GM19239 (cell line): ENCODE results near the gene RGS4.

Experiments used
- DNase-seq: peaks from one replicate; pipeline ENCODE4 v3.0.0; 2011; ENCODE audit warnings: low spot score; ENCODE audit not compliant: insufficient read length
- FAIRE-seq: peaks from 2 replicates; lab custom pipeline; 2011; peaks lifted over from hg19 to GRCh38; lab: Jason Lieb, UNC

Gene RGS4

DNA sequence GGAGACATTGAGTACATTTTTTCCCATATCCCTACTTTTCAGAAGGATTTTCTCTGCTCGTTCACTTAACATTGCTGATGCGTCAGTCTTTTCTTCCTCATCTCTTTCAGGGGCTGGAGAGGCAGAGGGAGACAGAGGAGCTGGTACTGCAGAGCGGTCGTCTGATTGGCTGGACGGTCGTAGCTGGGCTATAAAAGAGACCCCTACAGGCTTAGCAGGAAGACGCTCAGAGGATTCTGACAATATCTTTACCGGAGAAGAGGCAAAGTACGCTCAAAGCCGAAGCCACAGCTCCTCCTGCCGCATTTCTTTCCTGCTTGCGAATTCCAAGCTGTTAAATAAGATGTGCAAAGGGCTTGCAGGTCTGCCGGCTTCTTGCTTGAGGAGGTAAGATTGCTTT is at the start of gene RGS4:
Gene RGS4 (plus strand): TSS at position 220 of the 400 bp plus-strand sequence. CDS start 124 bp downstream, at position 344.
- FAIRE-seq = no peak
- no peak for DNase-seq

DNA sequence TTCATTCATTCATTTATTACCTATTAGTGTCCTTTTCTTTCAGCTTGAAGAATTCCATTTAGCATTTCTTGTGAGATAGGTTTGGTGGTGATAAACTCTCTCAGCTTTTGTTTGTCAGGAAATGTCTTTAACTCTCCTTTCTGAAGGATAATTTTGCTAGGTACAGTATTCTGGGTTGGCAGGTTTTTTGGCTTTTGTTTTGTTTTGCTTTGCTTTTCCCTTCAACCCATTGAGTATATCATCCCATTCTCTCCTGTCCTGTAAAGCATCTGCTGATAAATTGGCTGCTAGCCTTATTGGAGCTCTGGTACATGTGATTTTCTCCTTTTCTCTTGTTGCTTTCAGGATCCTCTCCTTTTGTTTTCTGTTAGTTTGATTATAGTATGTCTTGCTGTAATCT is 47.0 kb upstream of the RGS4 start:
- FAIRE-seq = no peak
- no peak for DNase-seq

DNA sequence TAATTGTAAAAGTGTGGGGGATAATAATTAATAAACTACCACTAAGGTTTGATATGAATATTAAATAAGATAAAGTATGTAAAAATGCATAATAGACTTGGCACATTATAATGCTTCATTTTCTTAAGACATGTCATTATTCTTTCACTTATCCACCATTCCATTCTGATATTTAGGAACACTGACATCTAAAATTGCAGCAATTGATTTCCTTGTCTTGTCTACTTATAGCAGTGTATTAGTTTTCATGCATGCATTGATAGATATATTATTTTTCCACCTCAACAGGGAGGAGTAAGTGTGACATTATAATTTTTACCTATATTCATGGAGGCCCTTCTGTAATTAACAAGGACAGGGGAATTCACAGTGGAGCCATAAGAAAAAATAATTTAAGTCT is 41.6 kb upstream of the RGS4 start:
- no peak for FAIRE-seq
- DNase-seq = no peak

DNA sequence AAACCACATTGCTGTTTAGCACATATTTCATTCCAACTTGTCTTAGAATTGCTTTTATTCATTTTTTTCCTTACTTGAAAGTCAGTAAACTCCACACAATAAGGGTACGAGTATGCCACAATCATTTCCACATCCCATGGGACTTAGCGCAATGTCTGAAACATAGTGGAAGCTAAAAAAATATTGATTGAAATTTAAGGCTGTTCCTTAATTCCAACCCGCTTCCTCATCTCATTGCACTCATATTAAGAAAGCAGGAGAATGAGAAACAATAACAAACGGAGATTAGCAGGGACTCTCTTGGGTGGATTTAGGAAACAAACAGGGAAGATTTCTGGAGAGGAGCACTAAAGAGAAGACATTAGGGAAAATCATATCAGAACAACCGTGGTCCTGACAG is 39.3 kb upstream of the RGS4 start:
- DNase-seq = no peak
- no peak for FAIRE-seq

DNA sequence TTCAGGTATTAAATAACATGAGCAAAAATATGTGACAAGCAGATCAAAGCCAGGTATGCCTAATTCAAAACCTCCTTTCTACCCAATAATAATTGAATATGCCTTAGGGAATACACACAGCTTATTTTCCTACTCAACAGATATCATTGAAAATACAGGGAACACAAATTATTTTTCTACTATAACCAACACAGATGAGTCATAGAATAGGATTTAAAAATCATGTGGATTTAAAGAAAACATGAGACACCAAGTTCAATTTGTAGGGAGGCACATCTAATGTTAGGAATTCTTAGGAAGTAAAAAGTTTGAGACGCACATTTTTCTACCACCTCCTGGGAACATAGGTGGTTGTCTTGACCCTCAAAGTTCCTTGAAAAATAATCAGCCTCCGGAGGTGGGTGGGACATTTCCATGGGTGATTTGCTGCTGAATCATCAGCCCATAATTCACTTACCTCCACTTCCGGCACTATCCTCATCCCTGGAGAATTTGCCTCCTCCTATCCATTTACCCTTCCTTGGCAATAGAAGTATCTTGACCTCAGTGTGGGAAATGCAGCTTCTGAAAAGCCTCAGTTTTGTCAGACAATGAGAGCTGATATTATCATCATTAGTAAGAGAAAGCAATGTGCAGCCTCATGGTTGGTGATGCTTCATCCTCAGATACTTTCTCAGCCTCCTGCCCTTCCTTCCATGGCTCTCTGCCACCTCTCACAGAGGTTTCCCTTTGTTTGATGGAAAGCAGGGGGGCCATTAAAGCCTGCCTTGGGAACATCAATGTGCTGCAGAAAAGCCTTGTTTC is 33.5 kb upstream of the RGS4 start:
- FAIRE-seq (no peak), DNase-seq (no peak)

DNA sequence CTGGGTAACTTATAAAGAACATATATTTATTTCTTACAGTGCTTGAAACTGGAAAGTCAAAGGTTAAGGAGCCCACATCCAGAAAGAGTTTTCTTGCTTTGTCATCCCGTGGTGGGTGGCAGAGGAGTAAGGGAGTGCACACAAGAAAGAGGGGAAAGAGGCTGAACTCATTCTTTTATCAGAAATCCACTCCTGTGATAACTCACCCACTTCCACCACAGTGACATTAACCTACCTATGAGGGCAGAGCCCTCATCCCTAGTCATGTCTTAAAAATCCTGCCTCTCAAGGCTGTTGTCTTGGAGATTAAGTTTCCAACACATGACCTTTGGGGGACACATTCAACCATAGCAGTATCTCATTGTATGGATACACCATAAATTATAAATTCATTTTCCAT is 32.5 kb upstream of the RGS4 start:
- DNase-seq (no peak), FAIRE-seq (no peak)

DNA sequence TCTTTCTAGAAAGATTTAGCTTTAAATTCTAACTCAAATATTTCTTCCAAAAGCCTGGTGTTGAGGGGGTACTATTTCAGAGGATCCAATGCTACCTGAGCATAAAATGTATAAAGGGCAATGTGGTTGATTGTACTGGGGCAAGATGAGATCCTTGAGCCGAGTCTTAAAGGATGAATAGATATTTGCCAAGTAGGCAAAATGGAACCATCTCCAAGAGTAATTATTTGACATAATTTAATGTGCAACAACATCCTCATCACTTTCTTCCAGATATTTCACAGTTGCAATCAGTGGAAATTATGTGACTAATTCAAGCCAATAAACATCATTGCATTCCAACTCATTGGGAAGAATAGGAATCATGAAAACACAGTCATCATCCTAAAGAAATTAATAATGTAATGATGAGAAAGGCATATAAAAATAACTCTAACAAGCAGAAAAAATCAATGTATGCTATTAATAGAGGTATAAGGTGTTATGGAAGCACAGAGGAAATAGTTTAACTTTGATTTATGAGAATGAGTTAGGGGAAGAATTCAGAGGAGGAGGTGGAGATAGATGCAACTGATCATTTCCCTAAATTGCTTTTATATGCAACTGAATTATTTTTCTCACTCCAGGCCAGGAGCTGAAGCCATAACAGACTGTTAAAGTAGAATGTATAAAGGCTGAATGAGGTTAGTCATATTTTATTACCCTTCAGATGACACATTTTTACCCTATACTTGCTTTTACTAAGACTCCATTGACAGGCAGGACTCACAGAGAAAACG is 30.0 kb upstream of the RGS4 start:
- FAIRE-seq (no peak), DNase-seq (no peak)

DNA sequence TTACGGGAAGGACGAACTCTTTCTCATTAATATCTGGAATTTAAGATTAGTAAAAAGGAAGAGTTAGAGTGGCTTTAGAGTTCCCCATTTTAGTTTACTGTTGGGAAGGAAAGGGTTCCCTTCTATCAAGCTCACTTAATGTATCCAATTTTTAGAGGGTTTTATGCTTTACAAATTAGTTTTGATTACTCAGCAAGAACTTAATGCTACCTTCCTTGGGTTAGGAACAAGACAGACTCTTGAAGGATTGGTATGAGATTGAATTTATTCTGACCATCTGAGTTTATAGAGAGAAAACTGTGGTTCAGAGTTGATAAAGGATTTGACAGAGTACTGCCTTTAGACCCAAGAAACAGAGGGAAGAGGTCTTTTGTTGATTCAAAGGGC is 29.5 kb upstream of the RGS4 start:
- FAIRE-seq (no peak), DNase-seq (no peak)

DNA sequence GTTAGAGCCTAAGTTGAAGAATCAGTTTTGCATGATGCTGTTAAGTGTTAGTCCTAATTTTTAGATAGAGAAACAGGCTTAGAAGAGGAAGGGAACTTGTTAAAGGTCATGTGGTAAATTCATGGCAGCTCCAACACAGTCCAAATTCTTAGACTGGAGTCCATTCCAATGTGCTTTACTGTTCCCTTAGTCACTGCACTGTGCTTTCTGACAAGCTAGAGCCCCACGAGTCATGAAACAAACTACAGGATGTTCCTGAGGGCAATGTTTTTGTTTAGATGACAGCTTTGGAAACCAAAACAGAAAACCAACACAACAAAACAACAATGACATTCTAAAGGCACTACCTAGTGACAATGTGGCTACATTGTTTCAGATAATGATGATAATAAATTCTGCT is 23.1 kb upstream of the RGS4 start:
- no peak for FAIRE-seq
- no peak for DNase-seq

DNA sequence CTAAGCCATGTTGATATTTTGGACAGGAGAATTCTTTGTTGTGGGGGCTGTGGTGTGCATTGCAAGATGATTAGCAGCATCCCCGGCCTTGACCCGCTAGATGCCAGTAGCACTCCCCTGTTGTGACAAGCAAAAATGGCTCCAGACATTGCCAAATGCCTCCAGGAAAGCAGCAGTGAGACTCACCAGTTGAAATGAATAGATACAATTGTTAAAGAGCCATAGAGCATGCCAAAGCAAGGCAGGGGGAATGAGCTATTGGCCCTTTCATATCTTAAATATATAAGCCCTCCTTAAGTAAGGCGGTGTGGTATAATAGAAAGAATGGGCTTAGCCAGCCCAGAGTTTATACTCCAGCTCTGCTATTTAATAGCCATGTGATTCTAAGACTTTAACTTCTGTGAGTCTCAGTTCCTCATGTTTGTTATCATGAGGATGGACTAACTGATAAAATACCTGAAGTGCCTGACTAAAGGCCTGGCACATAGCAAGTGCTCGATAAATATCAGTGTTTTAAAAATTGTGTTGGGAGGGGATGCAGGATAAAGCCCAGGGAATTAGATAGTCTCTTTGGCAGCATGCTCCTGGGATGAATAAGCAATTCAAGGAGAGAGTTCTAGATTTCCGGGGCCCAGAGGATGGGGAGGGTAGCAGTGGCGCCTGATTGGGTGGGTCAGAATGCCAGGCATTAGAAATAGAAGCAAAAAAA is 21.1 kb upstream of the RGS4 start:
- no peak for FAIRE-seq

DNA sequence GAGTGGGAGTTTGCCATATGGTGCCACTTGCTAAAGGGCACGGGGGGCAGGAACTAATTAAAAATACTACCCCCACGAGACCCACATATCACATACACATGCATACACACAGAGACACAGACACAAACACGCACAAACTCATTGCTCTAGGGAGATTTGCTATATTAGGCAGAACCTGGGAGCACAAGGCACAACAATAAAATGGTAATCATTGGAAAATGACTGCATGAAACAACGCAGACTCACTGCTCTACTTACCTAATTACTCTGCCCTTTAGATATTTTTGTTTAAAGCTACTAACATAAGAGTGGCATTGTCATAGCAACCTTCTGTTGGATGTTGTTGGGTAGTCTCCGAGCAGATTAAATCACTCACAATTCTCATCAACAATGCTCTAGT is 20.3 kb upstream of the RGS4 start:
- FAIRE-seq (no peak), DNase-seq (no peak)

More for the DNA sequence above, 21.1 kb upstream of the RGS4 start:
- no peak for DNase-seq

DNA sequence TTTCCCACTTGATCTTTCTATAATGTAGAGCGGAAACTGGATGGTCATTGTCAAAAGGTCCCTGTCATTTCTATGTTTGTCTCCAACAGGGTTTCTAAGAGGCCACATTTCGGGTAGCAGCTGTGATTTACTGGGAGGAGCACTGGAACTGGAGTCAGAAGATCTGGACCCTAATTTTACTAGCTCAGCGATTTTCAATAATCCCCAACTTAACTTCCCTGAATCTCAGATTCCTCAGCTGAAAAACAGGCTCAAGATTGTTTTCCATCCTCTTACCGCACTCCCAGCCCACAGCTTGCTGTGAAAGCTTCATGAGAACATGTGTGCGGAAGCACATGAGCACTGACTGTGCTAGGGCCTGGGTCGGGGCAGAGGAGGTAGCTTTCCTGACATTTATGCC is 19.9 kb upstream of the RGS4 start:
- no peak for FAIRE-seq

DNA sequence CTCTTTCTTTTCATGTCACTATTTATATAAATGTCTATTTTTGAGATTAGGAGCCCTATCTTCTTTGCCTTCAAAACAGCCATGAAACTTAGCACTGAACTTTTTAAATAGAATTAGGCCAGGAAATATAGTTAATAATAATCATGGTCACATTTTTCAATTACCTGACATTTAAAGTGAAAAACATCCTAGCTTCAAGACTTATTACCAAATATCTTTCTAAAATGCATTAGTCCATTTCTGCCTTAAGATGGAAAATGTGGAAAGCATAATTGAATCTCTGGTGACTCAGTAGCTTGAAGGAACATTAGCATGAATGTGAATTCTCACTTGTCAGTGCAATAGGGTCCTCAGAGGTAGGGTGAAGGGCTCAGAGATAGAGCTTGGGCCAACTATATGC is 18.7 kb upstream of the RGS4 start:
- FAIRE-seq (no peak), DNase-seq (no peak)

More for the DNA sequence above, 19.9 kb upstream of the RGS4 start:
- DNase-seq = no peak

DNA sequence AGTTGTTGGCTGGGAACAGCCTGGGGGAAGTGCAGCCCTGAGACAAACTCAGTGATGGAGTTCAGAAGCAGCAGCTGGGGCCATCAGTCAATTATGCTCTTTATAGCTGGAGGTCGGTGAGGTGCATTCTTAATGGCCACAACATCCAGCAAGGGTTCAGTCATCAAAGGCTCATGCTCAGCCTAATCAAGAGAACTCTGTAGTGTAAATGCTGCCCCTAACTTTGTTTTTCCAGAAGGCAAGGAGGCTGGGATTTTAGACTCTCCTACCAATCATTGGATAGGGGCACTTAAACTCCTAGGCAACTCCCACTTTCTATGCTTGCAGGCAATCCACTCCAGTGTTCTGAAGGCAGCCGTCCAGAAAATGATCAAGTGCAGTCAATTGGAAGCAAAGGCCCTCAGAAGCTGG is 15.0 kb upstream of the RGS4 start:
- FAIRE-seq (no peak), DNase-seq (no peak)

DNA sequence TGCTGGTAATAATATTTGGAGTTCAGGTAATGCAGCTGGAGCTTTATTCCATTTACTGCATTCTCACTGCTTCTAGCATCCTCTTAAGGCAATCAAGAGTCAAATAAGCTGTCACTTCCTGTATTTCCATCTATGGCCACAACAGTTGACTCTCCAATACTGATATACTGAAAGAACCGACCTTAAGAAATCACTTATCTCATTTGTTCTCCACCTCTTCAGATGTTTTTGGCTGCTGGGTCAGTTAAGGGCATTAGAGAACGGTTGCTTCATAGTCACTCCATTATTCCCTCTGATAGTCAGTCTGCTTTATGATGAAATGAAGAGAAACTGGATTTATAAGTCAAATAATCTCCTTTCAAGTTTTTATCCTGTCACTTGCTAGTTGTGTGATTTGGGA is 14.2 kb upstream of the RGS4 start:
- FAIRE-seq (no peak), DNase-seq (no peak)

DNA sequence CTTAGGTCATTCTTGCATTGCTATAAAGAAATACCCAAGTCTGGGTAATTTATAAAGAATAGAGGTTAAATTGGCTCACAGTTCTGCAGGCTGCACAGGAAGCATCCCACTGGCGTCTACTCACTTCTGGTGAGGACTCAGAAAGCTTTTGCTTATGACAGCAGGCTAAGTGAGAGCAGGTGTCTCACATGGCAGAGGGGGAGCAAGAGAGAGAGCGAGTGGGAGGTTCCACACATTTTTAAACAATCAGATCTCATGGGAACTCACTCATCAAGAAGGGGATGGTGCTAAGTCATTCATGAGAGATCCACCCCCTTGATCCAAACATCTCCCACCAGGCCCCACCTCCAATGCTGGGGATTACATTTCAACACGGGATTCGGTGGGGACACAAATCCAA is 13.6 kb upstream of the RGS4 start:
- DNase-seq (no peak), FAIRE-seq (no peak)

DNA sequence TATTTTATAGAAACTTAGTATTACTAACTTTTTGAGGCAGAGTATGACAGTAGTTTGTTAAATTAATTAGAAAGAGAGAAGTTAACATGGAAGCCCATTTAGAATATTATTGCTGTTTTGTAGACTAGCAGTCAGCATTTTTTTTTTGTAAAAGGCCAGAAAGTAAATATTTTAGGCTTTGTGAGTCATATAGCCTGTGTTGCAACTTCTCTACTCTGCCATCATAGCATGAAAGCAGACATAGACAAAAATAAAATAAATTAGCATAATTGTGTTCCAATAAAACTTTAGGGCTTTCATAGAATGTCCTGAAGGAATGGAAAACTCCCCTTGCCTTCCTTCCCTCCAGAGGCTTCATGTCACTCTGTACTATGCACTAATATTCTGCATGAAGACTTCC is 12.3 kb upstream of the RGS4 start:
- no peak for DNase-seq
- no peak for FAIRE-seq

DNA sequence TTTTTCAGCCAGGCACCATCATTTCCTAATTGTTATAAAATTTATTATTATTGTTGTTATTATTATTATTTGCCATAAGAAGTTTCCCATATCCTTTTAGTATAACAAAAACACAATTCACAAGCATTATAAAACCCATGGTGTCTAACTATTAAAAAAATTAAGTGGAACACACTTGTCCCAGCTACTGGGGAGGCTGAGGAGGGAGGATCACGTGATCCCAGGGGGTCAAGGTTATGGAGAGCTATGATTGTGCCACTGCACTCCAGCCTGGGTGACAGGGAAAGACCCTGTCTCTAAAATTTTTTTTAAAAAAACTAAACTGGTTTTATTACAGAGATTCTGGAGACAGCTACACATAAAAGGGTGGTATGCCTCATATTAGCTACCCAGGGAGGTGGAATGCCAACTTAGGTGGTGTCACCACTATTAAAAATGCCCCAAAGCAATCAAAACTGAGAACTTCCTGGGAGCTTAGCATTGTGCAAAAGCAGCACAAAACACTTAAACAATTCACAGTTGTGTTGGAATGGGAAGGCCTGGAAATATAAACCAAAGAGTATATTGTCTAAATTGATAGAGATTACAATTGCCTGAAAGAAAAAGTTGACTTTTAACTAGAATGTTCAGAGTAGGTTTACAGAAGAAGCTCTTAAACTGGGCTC is 8.7 kb upstream of the RGS4 start:
- FAIRE-seq (no peak), DNase-seq (no peak)

DNA sequence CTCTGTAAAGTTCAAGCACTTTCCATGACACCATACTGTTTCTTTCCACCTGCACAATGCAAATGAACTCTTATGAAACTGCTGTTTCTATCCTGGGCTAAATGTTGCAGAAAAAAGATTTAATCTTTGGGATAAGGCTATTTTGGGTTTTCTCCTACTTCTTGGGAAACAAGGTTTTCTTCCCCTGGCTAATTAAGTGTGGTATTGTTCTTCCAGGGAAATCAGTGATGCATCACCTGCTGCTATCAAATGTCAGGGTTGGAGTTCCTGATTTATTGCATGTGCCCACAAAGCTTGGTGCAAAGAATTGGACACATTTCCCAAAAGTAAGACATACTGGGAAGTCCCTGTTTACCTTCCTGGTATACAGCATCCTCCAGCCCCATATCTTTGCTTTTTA is 6.0 kb upstream of the RGS4 start:
- FAIRE-seq = no peak
- no peak for DNase-seq

DNA sequence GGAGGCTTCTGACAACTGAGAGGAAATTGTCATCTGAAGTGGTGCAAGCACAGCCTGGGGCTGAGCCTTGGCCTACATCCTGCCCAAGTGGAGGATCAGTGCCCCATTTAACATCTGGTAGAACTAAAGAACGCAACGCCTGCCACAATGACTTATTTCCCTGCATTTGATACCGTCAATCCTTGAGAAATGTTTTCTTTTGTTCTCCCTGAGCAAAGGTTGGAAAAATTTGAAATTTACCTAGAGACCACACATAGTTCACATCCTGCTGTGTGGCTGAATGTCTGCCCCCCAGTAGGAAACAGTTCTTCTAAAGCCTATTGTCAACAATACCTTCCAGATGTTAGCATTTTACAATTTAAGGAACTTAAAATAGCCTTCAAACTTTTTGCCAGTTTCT is 5.6 kb upstream of the RGS4 start:
- FAIRE-seq (no peak), DNase-seq (no peak)

DNA sequence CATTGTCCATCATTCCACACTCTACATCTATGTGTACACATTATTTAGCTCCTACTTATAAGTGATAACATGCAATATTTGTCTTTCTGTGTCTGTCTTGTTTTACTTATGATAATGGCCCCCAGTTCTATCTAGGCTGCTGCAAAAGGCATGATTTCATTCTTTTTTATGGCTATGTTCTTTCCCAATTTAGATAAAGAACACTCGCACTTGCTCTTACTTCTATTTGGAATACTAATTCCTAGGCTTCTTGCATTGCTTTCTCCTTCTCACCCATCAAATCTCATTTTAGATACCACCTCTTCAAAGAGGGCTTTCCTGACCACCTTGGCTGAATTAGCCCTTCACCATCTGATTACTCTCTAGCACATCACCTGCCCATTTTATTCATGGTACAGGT is 3.0 kb upstream of the RGS4 start:
- FAIRE-seq (no peak), DNase-seq (no peak)
